Measurements from ENCODE around the gene RIPOR3.
"Not testable (repeated sequence)": the region's sequence is repeated elsewhere in the genome, so short reads cannot be mapped to it uniquely, and the experiment has no call there.

RIPOR3 gene

DNA sequence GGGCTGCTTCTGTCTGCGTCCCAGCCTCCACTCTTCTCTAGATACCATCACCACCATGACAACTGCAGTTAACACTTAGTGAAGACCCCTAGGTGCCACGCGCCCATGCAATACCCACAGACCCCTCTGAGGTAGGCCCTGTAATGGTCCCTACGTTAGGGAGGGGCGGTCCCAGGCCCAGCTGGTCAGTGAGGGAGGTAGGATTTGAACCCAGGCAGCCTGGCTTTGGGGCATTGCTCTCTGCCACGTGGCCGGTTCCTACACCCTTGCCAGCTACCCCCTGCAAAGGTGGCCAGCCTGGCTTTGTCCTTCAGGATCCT, 18.2 kb downstream of the RIPOR3 start:
- ChIA-PET POLR2A (no interaction called here), CTCF (interaction anchor here (1.8 kb wide), 1 partner anchor 13 kb away, joined by 3 read pairs; no protein-coding TSS in a partner anchor)
- TF ChIP-seq, protein P1, sequence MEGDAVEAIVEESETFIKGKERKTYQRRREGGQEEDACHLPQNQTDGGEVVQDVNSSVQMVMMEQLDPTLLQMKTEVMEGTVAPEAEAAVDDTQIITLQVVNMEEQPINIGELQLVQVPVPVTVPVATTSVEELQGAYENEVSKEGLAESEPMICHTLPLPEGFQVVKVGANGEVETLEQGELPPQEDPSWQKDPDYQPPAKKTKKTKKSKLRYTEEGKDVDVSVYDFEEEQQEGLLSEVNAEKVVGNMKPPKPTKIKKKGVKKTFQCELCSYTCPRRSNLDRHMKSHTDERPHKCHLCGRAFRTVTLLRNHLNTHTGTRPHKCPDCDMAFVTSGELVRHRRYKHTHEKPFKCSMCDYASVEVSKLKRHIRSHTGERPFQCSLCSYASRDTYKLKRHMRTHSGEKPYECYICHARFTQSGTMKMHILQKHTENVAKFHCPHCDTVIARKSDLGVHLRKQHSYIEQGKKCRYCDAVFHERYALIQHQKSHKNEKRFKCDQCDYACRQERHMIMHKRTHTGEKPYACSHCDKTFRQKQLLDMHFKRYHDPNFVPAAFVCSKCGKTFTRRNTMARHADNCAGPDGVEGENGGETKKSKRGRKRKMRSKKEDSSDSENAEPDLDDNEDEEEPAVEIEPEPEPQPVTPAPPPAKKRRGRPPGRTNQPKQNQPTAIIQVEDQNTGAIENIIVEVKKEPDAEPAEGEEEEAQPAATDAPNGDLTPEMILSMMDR (IDR thresholded peaks at IDR 0.05; ENCODE audit: control extremely low read depth, extremely low read depth, low read depth, missing control alignments): no peak
- no peak for DNase-seq (ENCODE audit: extremely low spot score)

DNA sequence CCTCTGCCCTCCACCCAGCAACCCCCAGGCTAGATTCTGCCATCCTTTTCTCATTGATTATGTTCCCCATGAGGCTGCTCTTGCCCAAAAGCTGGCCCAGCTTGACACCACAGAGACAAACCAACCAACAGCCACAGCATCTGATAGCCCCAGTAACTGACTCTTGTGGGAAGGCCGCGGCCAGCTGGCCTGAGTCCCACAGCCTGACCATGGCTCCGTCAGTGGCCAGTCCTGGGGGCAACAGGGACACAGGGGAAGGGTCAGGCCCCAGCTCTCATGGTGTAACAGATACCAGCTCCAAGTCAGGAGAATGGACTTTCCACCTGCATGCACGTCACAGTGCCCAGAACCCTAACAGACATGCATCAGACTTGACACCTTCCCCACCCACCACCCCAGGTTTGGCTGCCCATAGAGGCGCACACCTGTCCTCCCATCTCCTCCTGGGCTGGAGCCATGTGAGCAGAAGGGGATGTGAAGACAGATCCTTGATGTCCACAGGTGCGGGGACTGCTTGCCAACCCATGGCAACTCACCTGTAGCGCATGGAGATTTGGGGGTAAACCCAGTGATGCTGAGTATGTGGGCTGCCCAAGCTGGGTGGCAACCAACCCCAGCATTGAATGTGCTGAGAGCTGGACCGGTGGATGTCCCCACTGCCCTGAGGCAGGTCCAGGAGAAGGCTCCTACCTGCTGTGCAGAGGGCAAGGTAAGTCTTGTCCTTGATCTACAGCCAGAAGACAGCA, 18.8 kb downstream of the RIPOR3 start:
- no peak for DNase-seq (ENCODE audit: extremely low spot score)
- TF ChIP-seq, protein P1 (IDR thresholded peaks at IDR 0.05; ENCODE audit: control extremely low read depth, extremely low read depth, low read depth, missing control alignments): no peak
- CTCF ChIA-PET: interaction anchor here (1.8 kb wide), 1 partner anchor 13 kb away, joined by 3 read pairs; no protein-coding TSS in a partner anchor
- POLR2A ChIA-PET: no interaction called here

DNA sequence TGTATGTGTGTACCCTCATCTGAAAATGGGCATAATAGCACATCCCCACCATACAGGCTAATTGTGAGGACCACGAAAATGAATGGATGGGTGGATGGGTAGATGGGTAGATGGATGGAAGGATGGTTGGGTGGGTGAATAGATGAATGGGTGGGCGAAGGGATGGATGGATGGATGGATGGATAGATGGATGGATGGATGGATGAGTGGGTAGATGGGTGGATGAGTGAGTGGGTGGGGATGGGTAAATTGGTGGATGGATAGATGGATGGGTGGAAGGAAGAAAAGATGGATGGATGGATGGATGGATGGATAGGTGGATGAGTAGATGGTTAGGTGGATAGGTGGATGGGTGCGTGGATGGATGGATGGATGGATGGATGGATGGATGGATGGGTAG, 19.7 kb downstream of the RIPOR3 start:
- ChIA-PET POLR2A (no interaction called here), CTCF (interaction anchor here (1.8 kb wide), 1 partner anchor 12 kb away, joined by 3 read pairs; no protein-coding TSS in a partner anchor)

DNA sequence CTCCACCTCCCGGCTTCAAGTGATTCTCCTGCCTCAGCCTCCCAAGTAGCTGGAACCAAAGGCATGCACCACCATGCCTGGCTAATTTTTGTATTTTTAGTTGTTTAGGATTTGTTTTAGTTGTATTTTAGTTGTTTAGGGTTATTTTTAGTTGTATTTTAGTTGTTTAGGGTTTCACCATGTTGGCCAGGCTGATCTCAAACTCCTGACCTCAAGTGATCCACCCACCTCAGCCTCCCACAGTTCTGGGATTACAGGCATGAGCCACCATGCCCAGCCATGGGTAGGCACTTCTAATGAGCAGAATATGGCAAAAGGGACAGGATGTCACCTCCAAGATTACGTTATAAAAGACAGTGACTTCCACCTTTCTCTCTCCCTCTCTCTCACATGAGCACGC, 20.3 kb downstream of the RIPOR3 start:
- POLR2A ChIA-PET; DNase-seq (ENCODE audit: extremely low spot score); CTCF ChIA-PET: not testable (repeated sequence)

More for the DNA sequence above, 19.7 kb downstream of the RIPOR3 start:
- TF ChIP-seq, protein P1 (IDR thresholded peaks at IDR 0.05; ENCODE audit: control extremely low read depth, extremely low read depth, low read depth, missing control alignments): no peak
- DNase-seq (ENCODE audit: extremely low spot score): no peak

DNA sequence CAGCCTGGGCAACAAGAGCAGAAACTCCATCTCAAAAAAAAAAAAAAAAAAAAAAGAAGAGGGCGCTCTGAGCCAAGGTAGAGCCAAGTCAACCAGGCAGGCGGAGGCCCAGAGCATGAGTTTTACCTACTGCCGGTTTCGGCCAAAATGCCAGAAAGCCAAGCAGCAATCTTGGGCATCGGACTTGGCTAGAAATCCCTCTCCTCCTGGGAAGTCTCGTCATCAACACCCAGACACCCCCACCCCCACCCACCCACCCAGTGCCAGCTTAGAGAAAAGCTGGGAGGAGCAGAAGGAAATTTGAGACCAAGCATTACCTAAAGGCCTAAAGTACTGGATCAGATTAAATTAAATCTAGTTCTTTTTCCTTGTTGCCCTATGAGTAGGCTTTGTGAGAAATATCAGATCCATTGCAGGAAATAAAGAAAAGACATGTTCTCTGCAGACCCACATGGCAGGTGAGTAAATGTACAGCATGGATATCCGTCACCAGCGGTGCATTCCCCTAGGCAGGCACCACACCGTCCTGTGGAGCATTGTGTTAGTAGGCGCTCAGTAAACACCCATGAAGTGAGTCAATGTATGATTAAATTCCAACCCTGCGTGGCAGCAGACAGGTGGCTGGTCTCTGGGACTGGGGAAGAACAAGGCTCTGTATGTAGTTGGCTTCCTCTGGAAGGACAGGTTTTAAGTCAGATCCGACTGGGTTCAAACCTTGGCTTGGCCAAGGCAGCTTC, 21.0 kb downstream of the RIPOR3 start:
- POLR2A ChIA-PET: no interaction called here
- no peak for DNase-seq (ENCODE audit: extremely low spot score)

DNA sequence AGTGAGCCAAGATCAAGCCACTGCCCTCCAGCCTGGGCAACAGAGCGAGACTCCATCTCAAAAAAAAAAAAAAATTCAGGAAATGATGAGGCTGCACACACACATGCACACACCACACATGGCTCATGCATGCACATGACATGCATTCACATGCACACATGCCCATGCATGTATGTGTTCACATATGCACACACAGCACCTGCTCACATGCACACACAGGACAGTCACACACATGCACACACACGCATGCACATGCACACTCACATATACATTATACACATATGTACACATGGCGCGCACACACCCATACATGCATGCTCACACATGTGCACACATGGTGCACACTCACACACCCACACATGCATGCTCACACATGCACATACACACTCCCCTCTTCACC, 22.5 kb downstream of the RIPOR3 start:
- TF ChIP-seq, protein P1 (IDR thresholded peaks at IDR 0.05; ENCODE audit: control extremely low read depth, extremely low read depth, low read depth, missing control alignments): no peak
- ChIA-PET POLR2A (no interaction called here), CTCF (interaction anchor here (2.3 kb wide), 1 partner anchor 33 kb away, joined by 5 read pairs; no protein-coding TSS in a partner anchor)
- DNase-seq (ENCODE audit: extremely low spot score): no peak

More for the DNA sequence above, 21.0 kb downstream of the RIPOR3 start:
- TF ChIP-seq, protein P1 (IDR thresholded peaks at IDR 0.05; ENCODE audit: control extremely low read depth, extremely low read depth, low read depth, missing control alignments): no peak
- CTCF ChIA-PET: no interaction called here

DNA sequence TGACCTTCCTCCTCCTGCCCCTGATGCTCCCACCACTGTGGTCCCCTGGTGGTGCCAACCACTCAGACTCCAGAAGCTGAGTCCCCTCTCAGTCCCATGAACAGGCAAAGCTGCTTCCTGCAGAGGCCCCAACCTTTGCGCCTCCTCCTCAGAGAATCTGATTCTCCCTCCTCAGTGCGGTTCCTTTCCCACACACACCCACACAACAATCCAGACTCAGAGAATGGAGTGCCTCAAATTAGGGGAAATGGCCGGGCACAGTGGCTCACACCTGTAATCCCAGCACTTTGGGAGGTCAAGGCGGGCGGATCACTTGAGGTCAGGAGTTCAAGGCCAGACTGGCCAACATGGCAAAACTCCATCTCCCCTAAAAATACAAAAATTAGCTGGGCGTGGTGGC, 23.0 kb downstream of the RIPOR3 start:
- DNase-seq (ENCODE audit: extremely low spot score): no peak
- ChIA-PET CTCF (interaction anchor here (2.3 kb wide), 1 partner anchor 33 kb away, joined by 5 read pairs; no protein-coding TSS in a partner anchor), POLR2A (no interaction called here)
- TF ChIP-seq, protein P1 (IDR thresholded peaks at IDR 0.05; ENCODE audit: control extremely low read depth, extremely low read depth, low read depth, missing control alignments): no peak

Measured in GM10248 (cell line).